ENCODE data around the gene CFAP92. TPM values are rescaled to one million over a fixed set of nuclear protein-coding genes. Genes with fewer than 3 reads are reported as not detected.

The CFAP92 gene
- total and polyA plus RNA-seq, 2 donors (not counting 3 experiments of a cell fraction or from before 2014, with no cell fraction given) = 0.04 to 0.62 TPM

GRCh38 chr3:129032716-129033115 lies 38.8 kb upstream of the CFAP92 start:
- H3K4me1 ChIP-seq (ENCODE audit: control insufficient read depth, extremely low read depth, insufficient read depth, low read length) = no peaks in the 10 kb centered on the region
- no TSS peak for BruUV-seq (replicated peaks)
- no peak for FAIRE-seq
- no peak overlapping the region for H2AFZ ChIP-seq (ENCODE audit: low read depth, low read length)
- H3K4me3 ChIP-seq (replicated peaks in 1 of 3; ENCODE audit: insufficient read depth in 1 of 3, low read depth in 1 of 3, low read length in 3 of 3) = no peak overlapping the region
- POLR2A ChIA-PET = no interaction called here
- no peak overlapping the region for H3K4me2 ChIP-seq (ENCODE audit: insufficient read depth, low read length)
- no peaks in the 10 kb centered on the region for H3K9me1 ChIP-seq (replicated peaks; ENCODE audit: control insufficient read depth, extremely low read depth, insufficient read depth, low read length)
- CTCF ChIA-PET = interaction anchor here (1.3 to 1.8 kb wide), 3 partner anchors 12 to 63 kb away, joined by 3 to 4 read pairs (median 4); no protein-coding TSS in a partner anchor
- H3K9me3 ChIP-seq (replicated peaks; ENCODE audit: control insufficient read depth, insufficient read depth, low read length) = no peaks in the 10 kb centered on the region
- TF ChIP-seq POLR2AphosphoS5 (IDR thresholded peaks at IDR 0.05; ENCODE audit: insufficient read depth, low read depth, low read length) (no peak), CTCF (IDR thresholded peaks at IDR 0.05; ENCODE audit: extremely low read depth in 1 of 2, insufficient read depth in 1 of 2, low read depth in 1 of 2, low read length in 2 of 2) (no peak), MYC (IDR thresholded peaks at IDR 0.05; ENCODE audit: low read depth, low read length) (no peak), JUN (IDR thresholded peaks at IDR 0.05; ENCODE audit: borderline replicate concordance, insufficient read depth, insufficient read length, low read depth) (no peak)
- no peaks in the 10 kb centered on the region for H3K36me3 ChIP-seq (ENCODE audit: control insufficient read depth in 2 of 2, extremely low read depth in 1 of 2, insufficient read depth in 2 of 2, low read length in 2 of 2)
- intact Hi-C loops (cut with micrococcal nuclease) (no loop called here), dilution Hi-C loops (cut with MboI; ENCODE audit: extremely low pct_ligation_motif_present, low sequenced_read_pairs) (no loop called here)
- H3K27me3 ChIP-seq (ENCODE audit: control insufficient read depth in 2 of 2, insufficient read depth in 2 of 2, low read length in 2 of 2) = no peaks in the 10 kb centered on the region
- H4K20me1 ChIP-seq (replicated peaks; ENCODE audit: control insufficient read depth, extremely low read depth, insufficient read depth, low read length) = no peaks in the 10 kb centered on the region
- H3K27ac ChIP-seq (ENCODE audit: insufficient read depth, low read depth, low read length) = no peak overlapping the region
- no peaks in the 10 kb centered on the region for H3K79me2 ChIP-seq (ENCODE audit: control insufficient read depth, insufficient read depth, low read length)
- H3K9ac ChIP-seq (replicated peaks; ENCODE audit: extremely low read depth, insufficient read depth, low read length) = no peak overlapping the region
- no peak for DNase-seq (ENCODE audit: low read depth, low spot score)

- Histone ChIP-seq H3K9me1 (replicated peaks; ENCODE audit: control insufficient read depth, extremely low read depth, insufficient read depth, low read length) (no peaks in the 10 kb centered on the region), H3K4me1 (ENCODE audit: control insufficient read depth, extremely low read depth, insufficient read depth, low read length) (peaks cover 7% of the 10 kb centered on the region), H3K4me2 (ENCODE audit: insufficient read depth, low read length) (no peak overlapping the region), H2AFZ (ENCODE audit: low read depth, low read length) (no peak overlapping the region), H3K36me3 (ENCODE audit: control insufficient read depth in 2 of 2, extremely low read depth in 1 of 2, insufficient read depth in 2 of 2, low read length in 2 of 2) (no peaks in the 10 kb centered on the region), H3K79me2 (ENCODE audit: control insufficient read depth, insufficient read depth, low read length) (no peaks in the 10 kb centered on the region), H3K27ac (ENCODE audit: insufficient read depth, low read depth, low read length) (no peak overlapping the region), H4K20me1 (replicated peaks; ENCODE audit: control insufficient read depth, extremely low read depth, insufficient read depth, low read length) (no peaks in the 10 kb centered on the region), H3K4me3 (replicated peaks in 1 of 3; ENCODE audit: insufficient read depth in 1 of 3, low read depth in 1 of 3, low read length in 3 of 3) (no peak overlapping the region), H3K9me3 (replicated peaks; ENCODE audit: control insufficient read depth, insufficient read depth, low read length) (no peaks in the 10 kb centered on the region), H3K9ac (replicated peaks; ENCODE audit: extremely low read depth, insufficient read depth, low read length) (no peak overlapping the region), H3K27me3 (ENCODE audit: control insufficient read depth in 2 of 2, insufficient read depth in 2 of 2, low read length in 2 of 2) (no peaks in the 10 kb centered on the region)
- no TSS peak for BruUV-seq (replicated peaks)
- intact Hi-C loops (cut with micrococcal nuclease) (no loop called here), dilution Hi-C loops (cut with MboI; ENCODE audit: extremely low pct_ligation_motif_present, low sequenced_read_pairs) (no loop called here)
- DNase-seq (ENCODE audit: low read depth, low spot score) = no peak
- no peak for FAIRE-seq
- ChIA-PET POLR2A (no interaction called here), CTCF (interaction anchor here (1.3 to 1.8 kb wide), 3 partner anchors 13 to 61 kb away, joined by 3 to 7 read pairs (median 4); no protein-coding TSS in a partner anchor)
- TF ChIP-seq MAX (IDR thresholded peaks at IDR 0.05; ENCODE audit: insufficient read depth, insufficient read length) = no peak
- no peak for TF ChIP-seq EZH2 (IDR thresholded peaks at IDR 0.05; ENCODE audit: borderline replicate concordance, low read depth, low read length, severe bottlenecking)
- no peak for TF ChIP-seq POLR2A (IDR thresholded peaks at IDR 0.05; ENCODE audit: low read depth, low read length)
- no peak for TF ChIP-seq POLR2AphosphoS5 (IDR thresholded peaks at IDR 0.05; ENCODE audit: insufficient read depth, low read depth, low read length)
- no peak for TF ChIP-seq FOS (IDR thresholded peaks at IDR 0.05; ENCODE audit: borderline replicate concordance, insufficient read depth, low read length)
- no peak for TF ChIP-seq GATA2 (IDR thresholded peaks at IDR 0.05; ENCODE audit: insufficient read depth, insufficient read length, low read depth, low read length)
- TF ChIP-seq JUN (IDR thresholded peaks at IDR 0.05; ENCODE audit: borderline replicate concordance, insufficient read depth, insufficient read length, low read depth) = no peak
- TF ChIP-seq CTCF (IDR thresholded peaks at IDR 0.05; ENCODE audit: extremely low read depth in 1 of 2, insufficient read depth in 1 of 2, low read depth in 1 of 2, low read length in 2 of 2) = no peak
- no peak for TF ChIP-seq MYC (IDR thresholded peaks at IDR 0.05; ENCODE audit: low read depth, low read length)
Observed at GRCh38 chr3:129031476-129032215, 37.8 kb upstream of the CFAP92 start.
